NK-92 (cell line): ENCODE results near the gene UBTD1.
"Not testable (repeated sequence)": the region's sequence is repeated elsewhere in the genome, so short reads cannot be mapped to it uniquely, and the experiment has no call there.

Source experiments
- DNase-seq: peaks from one replicate; lab custom pipeline; 2025; ENCODE audit not compliant: unreplicated experiment; lab: John Stamatoyannopoulos, UW

UBTD1 gene, protein sequence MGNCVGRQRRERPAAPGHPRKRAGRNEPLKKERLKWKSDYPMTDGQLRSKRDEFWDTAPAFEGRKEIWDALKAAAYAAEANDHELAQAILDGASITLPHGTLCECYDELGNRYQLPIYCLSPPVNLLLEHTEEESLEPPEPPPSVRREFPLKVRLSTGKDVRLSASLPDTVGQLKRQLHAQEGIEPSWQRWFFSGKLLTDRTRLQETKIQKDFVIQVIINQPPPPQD

GRCh38 chr10:97498841-97499560 is at the start of gene UBTD1:
Gene UBTD1, plus strand, starts transcription at chr10:97498924. Its CDS starts 280 bp downstream, at chr10:97499204.
- DNase-seq, result no peak

- DNase-seq, result no peak
These were observed 47.9 kb upstream of the UBTD1 start for GRCh38 chr10:97450828-97451227.

DNA sequence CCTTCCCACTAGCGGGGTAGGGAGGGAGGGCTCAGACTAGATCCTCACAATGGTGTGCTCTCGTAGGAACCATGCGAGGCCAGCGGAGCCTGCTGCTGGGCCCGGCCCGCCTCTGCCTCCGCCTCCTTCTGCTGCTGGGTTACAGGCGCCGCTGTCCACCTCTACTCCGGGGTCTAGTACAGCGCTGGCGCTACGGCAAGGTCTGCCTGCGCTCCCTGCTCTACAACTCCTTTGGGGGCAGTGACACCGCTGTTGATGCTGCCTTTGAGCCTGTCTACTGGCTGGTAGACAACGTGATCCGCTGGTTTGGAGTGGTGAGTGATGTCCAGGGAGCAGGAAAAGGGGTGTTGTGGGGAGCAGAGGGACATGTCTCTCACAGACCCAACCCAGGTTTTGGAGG is 47.1 kb upstream of the UBTD1 start:
- DNase-seq, result no peak

DNA sequence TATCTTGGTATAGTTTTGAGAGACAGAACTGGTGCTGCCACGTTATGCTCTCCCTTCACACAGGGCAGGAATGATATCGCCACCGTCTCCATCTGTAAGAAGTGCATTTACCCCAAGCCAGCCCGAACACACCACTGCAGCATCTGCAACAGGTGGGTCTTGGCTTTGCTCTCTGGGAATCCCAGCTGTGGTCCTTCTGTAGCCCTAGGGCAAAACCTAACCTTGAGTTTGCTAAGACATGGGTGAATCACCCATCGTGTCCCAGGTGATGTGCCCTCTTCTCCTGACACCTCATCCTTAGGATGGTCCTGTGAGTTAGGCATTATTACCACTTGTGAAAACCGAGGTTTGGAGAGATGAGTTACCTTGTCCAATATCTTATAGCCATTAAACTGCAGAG is 46.4 kb upstream of the UBTD1 start:
- no peak for DNase-seq

GRCh38 chr10:97454330-97455036 is 44.2 kb upstream of the UBTD1 start:
- no peak for DNase-seq

DNA sequence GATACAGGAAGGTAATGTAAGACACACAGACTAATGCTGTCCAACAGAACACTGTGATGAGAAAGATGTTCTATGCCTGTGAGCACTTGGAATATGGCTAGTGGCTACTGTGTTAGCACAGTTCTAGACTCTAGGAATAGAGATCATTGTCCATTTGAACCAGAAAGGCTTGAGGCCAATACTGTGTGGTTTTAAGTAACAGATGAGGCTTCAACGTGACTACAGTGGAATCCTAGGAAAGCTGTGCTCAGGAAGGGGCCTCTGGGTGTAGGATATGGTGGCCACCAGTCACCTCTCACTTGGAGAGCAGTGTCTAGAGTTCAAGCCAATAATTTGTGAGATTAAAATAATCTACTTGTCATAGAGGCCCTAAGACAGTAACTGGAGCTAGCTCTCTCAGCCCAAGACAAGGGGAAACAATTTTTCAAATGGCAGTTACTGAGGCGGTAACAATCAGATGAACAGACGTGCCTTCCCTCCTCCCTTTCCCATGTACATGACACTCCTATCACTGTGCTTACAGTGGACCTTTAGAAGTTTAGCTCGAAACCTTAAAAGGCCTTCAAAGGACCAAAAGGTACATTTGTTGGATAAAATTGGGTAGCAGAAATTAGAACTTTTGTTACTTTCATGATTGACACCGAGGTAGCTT is 42.6 kb upstream of the UBTD1 start:
- no peak for DNase-seq

GRCh38 chr10:97456686-97457065 is 42.0 kb upstream of the UBTD1 start:
- no peak for DNase-seq

DNA sequence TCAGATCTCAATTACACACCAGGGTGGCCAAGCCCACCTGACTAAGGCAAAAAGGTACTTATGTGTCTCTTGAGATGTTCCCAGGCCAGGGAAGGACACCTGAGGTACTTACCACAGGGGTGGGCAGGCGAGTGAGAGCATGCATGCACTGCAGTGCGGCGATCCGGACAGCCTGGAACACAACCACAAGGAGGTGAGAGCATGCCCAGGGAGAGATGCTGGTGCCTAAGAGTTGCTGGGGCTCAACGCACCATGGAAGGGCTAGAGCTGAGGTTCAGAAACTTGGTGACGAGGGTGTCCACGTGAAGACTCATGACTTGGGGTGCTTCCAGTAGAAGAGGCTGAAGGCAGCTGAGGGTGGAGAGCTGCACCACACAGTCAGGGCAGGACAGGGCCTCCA is 39.6 kb upstream of the UBTD1 start:
- DNase-seq, result no peak

GRCh38 chr10:97459933-97460332 is 38.8 kb upstream of the UBTD1 start:
- DNase-seq, result no peak

DNA sequence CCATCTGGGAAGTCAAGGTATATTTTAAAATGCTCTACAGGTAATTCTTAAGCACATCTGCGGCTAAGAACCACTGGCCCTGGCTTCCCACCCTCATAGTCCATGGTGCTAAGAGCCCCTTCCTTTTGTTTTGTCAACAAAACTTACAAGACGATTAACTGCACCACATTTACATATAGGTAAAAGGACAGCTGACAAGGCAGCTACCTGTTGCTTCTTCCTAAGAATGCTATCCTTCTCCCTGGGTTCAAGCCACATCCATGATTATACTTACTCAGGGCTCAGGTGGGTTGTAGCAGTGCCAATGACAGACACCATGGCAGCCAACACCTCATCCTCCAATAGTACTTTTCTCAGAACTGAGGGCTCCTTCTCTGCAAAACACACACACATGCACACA is 36.4 kb upstream of the UBTD1 start:
- DNase-seq, result no peak

- DNase-seq, result no peak
These were observed 35.2 kb upstream of the UBTD1 start for GRCh38 chr10:97463363-97464132.

GRCh38 chr10:97464226-97464625 is 34.5 kb upstream of the UBTD1 start:
- no peak for DNase-seq

- no peak for DNase-seq
These were observed 32.7 kb upstream of the UBTD1 start for GRCh38 chr10:97465982-97466381.

- no peak for DNase-seq
These were observed 32.0 kb upstream of the UBTD1 start for GRCh38 chr10:97466755-97467154.

- DNase-seq, result no peak
These were observed 30.6 kb upstream of the UBTD1 start for GRCh38 chr10:97468162-97468561.

DNA sequence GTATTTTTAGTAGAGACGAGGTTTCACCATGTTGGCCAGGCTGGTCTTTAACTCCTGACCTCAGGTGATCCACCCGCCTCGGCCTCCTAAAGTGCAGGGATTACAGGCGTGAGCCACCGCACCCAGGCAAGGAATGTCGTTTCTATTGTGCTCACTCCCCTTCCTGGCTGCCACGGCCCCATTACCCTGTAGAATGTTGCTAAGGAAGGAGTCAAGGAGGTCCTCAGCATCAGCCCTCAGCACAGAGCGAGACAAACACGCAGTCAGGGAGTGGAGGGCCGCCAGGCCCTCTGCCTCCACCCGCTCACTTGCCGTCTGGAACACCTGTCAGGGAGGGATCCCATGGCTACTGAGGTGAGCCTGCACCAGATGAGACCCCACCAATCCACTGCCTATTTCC is 29.9 kb upstream of the UBTD1 start:
- not testable (repeated sequence) for DNase-seq

GRCh38 chr10:97474918-97475317 is 23.8 kb upstream of the UBTD1 start:
- no peak for DNase-seq

DNA sequence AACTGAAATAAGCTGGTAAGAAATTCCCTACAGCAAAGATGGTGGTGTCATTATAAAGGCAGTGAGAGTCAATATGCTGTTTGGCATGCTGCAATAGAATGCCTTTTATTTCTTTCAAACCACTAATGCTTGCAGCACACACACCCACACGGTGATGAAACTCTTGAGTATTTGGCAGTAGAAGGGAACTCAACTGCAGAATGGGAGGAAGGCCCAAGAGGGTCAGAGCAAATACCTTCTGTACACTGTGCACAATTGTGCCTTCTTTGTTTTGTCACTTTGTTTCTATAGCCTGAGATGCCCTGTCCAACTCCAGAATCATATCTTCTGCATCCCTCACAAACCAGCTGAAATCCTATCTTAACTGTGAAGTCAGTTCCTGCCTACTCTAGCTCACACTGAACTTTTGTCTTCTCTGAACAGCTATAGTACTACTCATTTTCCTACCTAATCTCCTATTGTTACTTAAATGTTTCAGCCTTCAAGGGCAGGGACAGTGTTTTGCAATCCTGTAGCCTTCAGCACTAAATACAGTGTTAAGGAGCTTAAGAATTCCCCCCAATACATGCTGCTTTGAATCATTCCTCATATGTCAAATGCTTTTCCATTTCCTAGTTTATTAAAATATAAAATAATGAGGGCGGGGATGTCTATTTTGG is 22.7 kb upstream of the UBTD1 start:
- DNase-seq, result no peak

DNA sequence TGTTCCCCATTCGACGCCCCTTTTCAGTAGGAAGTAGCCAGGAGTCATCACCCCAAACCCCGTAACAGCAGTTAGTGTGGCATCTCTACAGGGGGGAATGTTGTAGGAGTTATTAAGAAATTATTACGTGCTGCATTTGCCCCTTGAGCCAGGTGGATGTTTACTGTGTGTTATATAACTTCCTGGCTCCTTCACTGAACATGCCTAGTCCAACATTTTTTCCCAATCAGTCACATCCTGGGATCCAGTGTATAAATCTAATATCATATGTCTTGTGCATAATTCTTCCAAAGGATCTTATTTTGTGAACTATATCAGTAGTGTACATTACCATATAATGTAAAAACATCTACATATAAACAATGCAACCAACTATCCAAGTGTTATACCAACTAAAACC is 19.3 kb upstream of the UBTD1 start:
- not testable (repeated sequence) for DNase-seq

DNA sequence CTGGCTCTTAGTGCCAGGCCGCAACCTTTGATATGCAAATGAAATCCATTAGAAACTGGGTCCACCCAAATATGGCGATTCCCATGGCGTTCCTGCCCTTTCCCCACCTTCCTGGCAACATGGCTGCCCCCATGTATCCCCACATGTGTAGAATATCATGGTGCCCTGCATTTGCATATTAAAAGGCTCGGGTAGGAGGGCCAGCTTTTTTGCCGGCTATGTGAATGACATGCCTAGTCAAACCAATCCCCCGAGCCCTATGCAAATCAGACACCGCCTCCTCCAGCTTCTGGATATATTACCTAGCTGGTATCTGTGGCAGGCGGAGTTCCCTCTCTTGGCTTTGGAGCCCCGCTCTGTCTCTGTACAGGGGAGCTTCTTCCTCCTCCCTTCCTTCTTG is 18.8 kb upstream of the UBTD1 start:
- DNase-seq, result no peak
